Endodermal cell (in vitro differentiated cells): ENCODE results near the gene CSGALNACT2. TPM values are rescaled to one million over a fixed set of nuclear protein-coding genes. Genes with fewer than 3 reads are reported as not detected.

ENCODE experiments used
- DNase-seq: peaks from one replicate; pipeline ENCODE4 v3.0.0-alpha.2; 2017
- H3K27ac ChIP-seq: 2 replicates; pipeline ENCODE4 v1.5.1; 2013; ENCODE audit warnings: mild to moderate bottlenecking, low read depth, low read length, moderate library complexity
- H3K27me3 ChIP-seq: 2 replicates; pipeline ENCODE4 v1.6.1; 2013; ENCODE audit warnings: mild to moderate bottlenecking, low read length, moderate library complexity; ENCODE audit not compliant: insufficient read depth, control insufficient read depth, poor library complexity, severe bottlenecking
- H3K36me3 ChIP-seq: 2 replicates; pipeline ENCODE4 v1.7.0; 2013; ENCODE audit warnings: mild to moderate bottlenecking, low read length, moderate library complexity; ENCODE audit not compliant: control insufficient read depth, insufficient read depth
- H3K4me1 ChIP-seq: one replicate; pipeline ENCODE4 v1.7.0; 2013; ENCODE audit warnings: low read length; ENCODE audit not compliant: control insufficient read depth, insufficient read depth
- H3K4me3 ChIP-seq: 2 replicates; pipeline ENCODE4 v1.5.1; 2013; ENCODE audit warnings: mild to moderate bottlenecking, low read length, moderate library complexity
- H3K9ac ChIP-seq: 2 replicates; pipeline ENCODE4 v1.6.1; 2013; ENCODE audit warnings: mild to moderate bottlenecking, low read length, moderate library complexity; ENCODE audit not compliant: poor library complexity, severe bottlenecking; ENCODE audit errors: extremely low read depth
- H3K9me3 ChIP-seq: 2 replicates; pipeline ENCODE4 v1.6.1; 2013; ENCODE audit warnings: mild to moderate bottlenecking, low read length, moderate library complexity; ENCODE audit not compliant: control insufficient read depth
- H3K27ac Mint-ChIP-seq: 2 replicates; pipeline ENCODE4 v1.8.0; 2020; ENCODE audit warnings: mixed read lengths
- H3K27me3 Mint-ChIP-seq: 2 replicates; pipeline ENCODE4 v1.8.0; 2021; ENCODE audit warnings: mild to moderate bottlenecking, mixed read lengths; ENCODE audit not compliant: insufficient read depth
- H3K36me3 Mint-ChIP-seq: 2 replicates; pipeline ENCODE4 v1.8.0; 2020; ENCODE audit warnings: low read depth, mixed read lengths
- H3K4me1 Mint-ChIP-seq: 2 replicates; pipeline ENCODE4 v1.8.0; 2020; ENCODE audit warnings: mixed read lengths
- H3K4me3 Mint-ChIP-seq: 2 replicates; pipeline ENCODE4 v1.8.0; 2020; ENCODE audit warnings: mild to moderate bottlenecking, moderate library complexity, mixed read lengths
- H3K9me3 Mint-ChIP-seq: 2 replicates; pipeline ENCODE4 v1.8.0; 2020; ENCODE audit warnings: mild to moderate bottlenecking, mixed read lengths
- WGBS, 2 experiments: methylation state at CpG; one replicate each; pipeline versions ENCODE4 v1.1.5 to v1.1.7; 2013; ENCODE audit warnings: missing lambda C conversion rate in 2 of 2, mixed read lengths in 1 of 2; ENCODE audit not compliant: insufficient coverage in 1 of 2, insufficient read length in 1 of 2; 5-methylcytosine and 5-hydroxymethylcytosine counted together
- total RNA-seq, 2 donors: library from RNA; stranded (reverse); fragmentation: NEBNext Ultra II Directional in 1 of 2; extraction: Animal tissue kit (Norgen Biotek cat#: 25700) in 1 of 2; gene quantifications; 2 replicates in 1 of 2; 3 replicates in 1 of 2; pipeline ENCODE4 v1.2.1, GENCODE V29; 2021
- TF ChIP-seq, protein P1 (sequence below): fragments of 200-600 bp; sonication (generic); conservative IDR thresholded peaks from 2 replicates; pipeline ENCODE4 v1.5.0; 2021; ENCODE audit warnings: antibody characterized with exemption, mild to moderate bottlenecking

Gene CSGALNACT2
- total RNA-seq, 2 donors from 2014 or later: 7.3 to 8.6 TPM

- TF ChIP-seq, protein P1, sequence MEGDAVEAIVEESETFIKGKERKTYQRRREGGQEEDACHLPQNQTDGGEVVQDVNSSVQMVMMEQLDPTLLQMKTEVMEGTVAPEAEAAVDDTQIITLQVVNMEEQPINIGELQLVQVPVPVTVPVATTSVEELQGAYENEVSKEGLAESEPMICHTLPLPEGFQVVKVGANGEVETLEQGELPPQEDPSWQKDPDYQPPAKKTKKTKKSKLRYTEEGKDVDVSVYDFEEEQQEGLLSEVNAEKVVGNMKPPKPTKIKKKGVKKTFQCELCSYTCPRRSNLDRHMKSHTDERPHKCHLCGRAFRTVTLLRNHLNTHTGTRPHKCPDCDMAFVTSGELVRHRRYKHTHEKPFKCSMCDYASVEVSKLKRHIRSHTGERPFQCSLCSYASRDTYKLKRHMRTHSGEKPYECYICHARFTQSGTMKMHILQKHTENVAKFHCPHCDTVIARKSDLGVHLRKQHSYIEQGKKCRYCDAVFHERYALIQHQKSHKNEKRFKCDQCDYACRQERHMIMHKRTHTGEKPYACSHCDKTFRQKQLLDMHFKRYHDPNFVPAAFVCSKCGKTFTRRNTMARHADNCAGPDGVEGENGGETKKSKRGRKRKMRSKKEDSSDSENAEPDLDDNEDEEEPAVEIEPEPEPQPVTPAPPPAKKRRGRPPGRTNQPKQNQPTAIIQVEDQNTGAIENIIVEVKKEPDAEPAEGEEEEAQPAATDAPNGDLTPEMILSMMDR: no peak
- Mint-ChIP-seq H3K4me1 (no peaks in the 10 kb centered on the region), H3K9me3 (no peaks in the 10 kb centered on the region), H3K4me3 (no peak overlapping the region), H3K36me3 (no peaks in the 10 kb centered on the region), H3K27ac (no peak overlapping the region), H3K27me3 (no peaks in the 10 kb centered on the region)
- H3K4me1 ChIP-seq: no peaks in the 10 kb centered on the region
- no peak overlapping the region for H3K27ac ChIP-seq
- WGBS, 2 experiments: 91 to 95% methylated on average over 16 to 18 of the region's 18 CpGs
- no peaks in the 10 kb centered on the region for H3K27me3 ChIP-seq
- no peak overlapping the region for H3K9ac ChIP-seq
- no peaks in the 10 kb centered on the region for H3K36me3 ChIP-seq
- DNase-seq: peak; percentile 34
- H3K4me3 ChIP-seq: no peak overlapping the region
- H3K9me3 ChIP-seq: no peaks in the 10 kb centered on the region
These were observed 7.5 kb upstream of the CSGALNACT2 start for GRCh38 chr10:43130770-43131171.

DNA sequence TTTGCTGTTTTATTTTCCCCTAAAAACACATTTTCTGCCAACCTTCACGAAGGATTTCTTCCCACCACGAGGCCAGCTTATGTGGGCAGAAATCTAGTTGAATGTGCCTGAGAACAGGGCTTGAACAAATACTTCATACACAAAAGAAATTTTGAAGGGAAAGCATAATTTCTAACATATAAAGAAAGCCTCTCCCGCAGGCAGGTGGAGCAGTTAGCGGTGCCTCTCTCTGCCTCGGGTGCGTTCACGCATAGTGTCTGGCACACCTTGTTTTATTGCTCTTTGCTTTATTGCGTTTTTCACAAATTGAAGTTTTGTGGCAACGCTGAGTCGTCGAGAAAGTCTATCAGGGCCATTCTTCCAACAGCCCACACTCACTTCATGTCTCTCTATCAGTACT, 7.0 kb upstream of the CSGALNACT2 start:
- Histone ChIP-seq H3K4me1 (no peaks in the 10 kb centered on the region), H3K27ac (no peak overlapping the region), H3K9ac (no peak overlapping the region), H3K27me3 (no peaks in the 10 kb centered on the region), H3K4me3 (no peak overlapping the region), H3K36me3 (no peaks in the 10 kb centered on the region), H3K9me3 (no peaks in the 10 kb centered on the region)
- Mint-ChIP-seq H3K27me3 (no peaks in the 10 kb centered on the region), H3K4me3 (no peak overlapping the region), H3K4me1 (no peaks in the 10 kb centered on the region), H3K9me3 (no peaks in the 10 kb centered on the region), H3K36me3 (no peaks in the 10 kb centered on the region), H3K27ac (no peak overlapping the region)
- DNase-seq: peak; percentile 17
- TF ChIP-seq, protein P1: no peak
- WGBS, 2 experiments: 94 to 96% methylated on average over 9 to 11 of the region's 11 CpGs

- TF ChIP-seq, protein P1: no peak
- Mint-ChIP-seq H3K27me3 (no peaks in the 10 kb centered on the region), H3K27ac (no peak overlapping the region), H3K4me3 (no peak overlapping the region), H3K9me3 (no peaks in the 10 kb centered on the region), H3K4me1 (no peaks in the 10 kb centered on the region), H3K36me3 (no peaks in the 10 kb centered on the region)
- Histone ChIP-seq H3K27ac (no peak overlapping the region), H3K27me3 (no peaks in the 10 kb centered on the region), H3K4me3 (no peak overlapping the region), H3K4me1 (no peaks in the 10 kb centered on the region), H3K9me3 (no peaks in the 10 kb centered on the region), H3K36me3 (no peaks in the 10 kb centered on the region), H3K9ac (no peak overlapping the region)
- WGBS, 2 experiments: 92 to 96% methylated on average over 6 of the region's 6 CpGs
- peak; percentile 28 for DNase-seq
These were observed 6.3 kb upstream of the CSGALNACT2 start for GRCh38 chr10:43131906-43132305.
